K562 (cell line): Measurements from ENCODE around the gene VWF. TPM values are rescaled to one million over a fixed set of nuclear protein-coding genes. Genes with fewer than 3 reads are reported as not detected.

Source experiments
- ATAC-seq: fragments of 200-7000 bp; cut with Tn5 transposase; 3 replicates; pipeline ENCODE4 v1.9.1; 2020; ENCODE audit warnings: moderate library complexity
- BruUV-seq: library from RNA; stranded (reverse); fragments of 400-500 nt; replicated peaks from 2 replicates; lab custom pipeline; 2021; lab: Mats Ljungman, UMichigan
- CTCF ChIA-PET: fragments of 300-600 bp; formaldehyde crosslinking; extraction: SDS; loops from one replicate; lab custom pipeline; 2021; ENCODE audit warnings: low intra/inter-chr PET ratio; lab: Yijun Ruan, JAX
- POLR2A ChIA-PET: fragments of 300-600, 350-650 bp; sonication (Branson Sonifier 250); formaldehyde crosslinking; extraction: SDS; loops from one replicate; lab custom pipeline; 2021; ENCODE audit warnings: antibody characterized with exemption, inconsistent platforms; lab: Yijun Ruan, JAX
- DNase-seq, 4 experiments: peaks; one replicate each; pipeline versions ENCODE4 v3.0.0 to v3.0.0-alpha.2; 2011 to 2018; ENCODE audit warnings: low spot score in 3 of 4, mixed read lengths in 3 of 4; ENCODE audit errors: extremely low read depth in 1 of 4
- FAIRE-seq: peaks from 2 replicates; lab custom pipeline; 2011; peaks lifted over from hg19 to GRCh38; lab: Jason Lieb, UNC
- H2AFZ ChIP-seq: 2 replicates; pipeline ENCODE4 v1.6.0; 2011; ENCODE audit warnings: low read depth, low read length, control low read depth, inconsistent platforms
- H3K27ac ChIP-seq: fragments of 200-600 bp; 3 replicates; pipeline ENCODE4 v1.8.0; 2011; ENCODE audit warnings: low read depth, mild to moderate bottlenecking, control low read depth, inconsistent platforms, low read length, moderate library complexity, mixed read lengths; ENCODE audit errors: extremely low read depth
- H3K27me3 ChIP-seq, 2 experiments: fragments of 300-600 bp in 1 of 2; 2 replicates in 1 of 2; 3 replicates in 1 of 2; pipeline versions ENCODE4 v1.6.0 to v1.8.0; 2011; ENCODE audit warnings: inconsistent platforms in 2 of 2, low read length in 2 of 2, mild to moderate bottlenecking in 1 of 2, mixed read lengths in 1 of 2, moderate library complexity in 1 of 2; ENCODE audit not compliant: control insufficient read depth in 2 of 2, insufficient read depth in 2 of 2
- H3K36me3 ChIP-seq: fragments of 300-600 bp; 3 replicates; pipeline ENCODE4 v1.8.0; 2011; ENCODE audit warnings: mild to moderate bottlenecking, low read length, inconsistent platforms; ENCODE audit not compliant: control insufficient read depth, insufficient read depth
- H3K4me1 ChIP-seq, 2 experiments: fragments of 200-600 bp in 1 of 2; replicated peaks in 1 of 2; 2 replicates in 1 of 2; 3 replicates in 1 of 2; pipeline versions ENCODE4 v1.5.1 to v1.8.0; 2011; ENCODE audit warnings: inconsistent platforms in 2 of 2, low read length in 2 of 2, mild to moderate bottlenecking in 1 of 2, mixed read lengths in 1 of 2, moderate library complexity in 1 of 2; ENCODE audit not compliant: control insufficient read depth in 2 of 2, insufficient read depth in 2 of 2
- H3K4me2 ChIP-seq: 2 replicates; pipeline ENCODE4 v1.6.1; 2011; ENCODE audit warnings: low read length, control low read depth, inconsistent platforms, mixed read lengths; ENCODE audit not compliant: insufficient read depth
- H3K4me3 ChIP-seq: fragments of 200-600 bp; sonication (generic), shearing (Covaris generic); 2 replicates; pipeline ENCODE4 v1.5.1; 2016; ENCODE audit warnings: control low read depth, inconsistent platforms
- H3K79me2 ChIP-seq: fragments of 200-600 bp; 3 replicates; pipeline ENCODE4 v1.8.0; 2011; ENCODE audit warnings: low read length, inconsistent platforms; ENCODE audit not compliant: control insufficient read depth, insufficient read depth
- H3K9ac ChIP-seq, 2 experiments: 2 replicates each; pipeline versions ENCODE4 v1.6.0 to v1.6.1; 2011; ENCODE audit warnings: low read depth in 2 of 2, low read length in 2 of 2, control low read depth in 1 of 2, inconsistent platforms in 1 of 2, mild to moderate bottlenecking in 1 of 2, mixed read lengths in 1 of 2; ENCODE audit not compliant: insufficient read depth in 1 of 2
- H3K9me1 ChIP-seq: one replicate; pipeline ENCODE4 v1.6.0; 2011; ENCODE audit warnings: inconsistent platforms, mild to moderate bottlenecking, low read length, moderate library complexity; ENCODE audit not compliant: control insufficient read depth, insufficient read depth
- H3K9me3 ChIP-seq: replicated peaks from 2 replicates; pipeline ENCODE4 v1.5.1; 2011; ENCODE audit warnings: low read depth, low read length, inconsistent platforms; ENCODE audit not compliant: control insufficient read depth, insufficient read depth
- H4K20me1 ChIP-seq: replicated peaks from 2 replicates; pipeline ENCODE4 v1.6.1; 2011; ENCODE audit warnings: low read length, inconsistent platforms, mixed read lengths; ENCODE audit not compliant: control insufficient read depth, insufficient read depth
- CBX8 ChIP-seq: fragments of 200-600 bp; sonication (generic); IDR thresholded peaks from 2 replicates; pipeline ENCODE4 v1.6.1; 2012; ENCODE audit warnings: borderline replicate concordance, mixed run types, low read depth, mild to moderate bottlenecking, moderate library complexity, mixed read lengths, low read length, control low read depth, inconsistent platforms; ENCODE audit not compliant: poor library complexity, severe bottlenecking; ENCODE audit errors: extremely low read depth
- CCNT2 ChIP-seq: IDR thresholded peaks from 2 replicates; pipeline ENCODE4 v1.6.1; 2011; ENCODE audit warnings: borderline replicate concordance, low read depth, mild to moderate bottlenecking, moderate library complexity, mixed read lengths, low read length; ENCODE audit not compliant: insufficient read length; ENCODE audit errors: extremely low read depth
- CREB1 ChIP-seq, 2 experiments: sonication (generic) in 1 of 2; formaldehyde crosslinking in 1 of 2; IDR thresholded peaks; 2 replicates each; pipeline versions ENCODE4 v1.6.1 to v1.8.0; 2012 to 2022; ENCODE audit warnings: inconsistent platforms in 1 of 2, mild to moderate bottlenecking in 1 of 2, missing genetic modification reagents in 1 of 2, moderate library complexity in 1 of 2
- DMBX1 ChIP-seq: fragments of 250-450 bp; sonication (Bioruptor Pico); IDR thresholded peaks from 2 replicates; pipeline ENCODE4 v1.8.0; 2022; ENCODE audit warnings: inconsistent platforms, mild to moderate bottlenecking, moderate library complexity, borderline replicate concordance
- FOXJ2 ChIP-seq: fragments of 200-800 bp; sonication (Bioruptor generic); IDR thresholded peaks from 2 replicates; pipeline ENCODE4 v1.6.1; 2016; ENCODE audit warnings: missing genetic modification characterization, missing compliant biosample characterization
- HIVEP1 ChIP-seq: fragments of 250-450 bp; sonication (Bioruptor Pico); IDR thresholded peaks from 2 replicates; pipeline ENCODE4 v1.4.0; 2020; ENCODE audit warnings: mild to moderate bottlenecking
- IFI16 ChIP-seq: fragments of 250-450 bp; sonication (Bioruptor Pico); IDR thresholded peaks from 2 replicates; pipeline ENCODE4 v2.1.2; 2022; ENCODE audit warnings: mild to moderate bottlenecking, inconsistent platforms
- KDM4B ChIP-seq, 2 experiments: fragments of 450-650 bp in 1 of 2; sonication (generic) in 1 of 2; IDR thresholded peaks; 2 replicates each; pipeline ENCODE4 v1.6.1; 2016 to 2017; ENCODE audit warnings: borderline replicate concordance in 2 of 2, antibody characterized with exemption in 1 of 2, low read depth in 1 of 2, mild to moderate bottlenecking in 1 of 2
- KLF1 ChIP-seq: fragments of 450-650 bp; IDR thresholded peaks from 2 replicates; pipeline ENCODE4 v1.6.1; 2016; ENCODE audit warnings: missing genetic modification characterization, missing compliant biosample characterization
- NBN ChIP-seq: fragments of 450-650 bp; IDR thresholded peaks from 2 replicates; pipeline ENCODE4 v1.6.1; 2016; ENCODE audit warnings: low read depth, mild to moderate bottlenecking
- NCOA6 ChIP-seq: fragments of 450-650 bp; IDR thresholded peaks from 2 replicates; pipeline ENCODE4 v1.6.1; 2017; ENCODE audit warnings: mild to moderate bottlenecking
- NEUROD1 ChIP-seq: fragments of 150-350 bp; IDR thresholded peaks from 2 replicates; pipeline ENCODE4 v1.6.1; 2014; ENCODE audit warnings: borderline replicate concordance, low read length, low read depth; ENCODE audit not compliant: partially characterized antibody
- NFIX ChIP-seq: fragments of 250-450 bp; sonication (Bioruptor Pico); IDR thresholded peaks from 2 replicates; pipeline ENCODE4 v1.4.0; 2020; ENCODE audit warnings: low read depth, mild to moderate bottlenecking, moderate library complexity
- RAD21 ChIP-seq, 2 experiments: fragments of 250-450 bp in 1 of 2; fragments of 450-650 bp in 1 of 2; sonication (Bioruptor Pico) in 1 of 2; formaldehyde crosslinking in 1 of 2; IDR thresholded peaks in 1 of 2; conservative IDR thresholded peaks in 1 of 2; 2 replicates each; pipeline versions ENCODE4 v1.4.0 to v1.8.0; 2020 to 2022; ENCODE audit warnings: mild to moderate bottlenecking in 2 of 2, moderate library complexity in 1 of 2
- SMARCE1 ChIP-seq: fragments of 450-650 bp; IDR thresholded peaks from 2 replicates; pipeline ENCODE4 v1.7.1; 2016; ENCODE audit warnings: mild to moderate bottlenecking
- SP1 ChIP-seq: sonication (generic); formaldehyde crosslinking; IDR thresholded peaks from 2 replicates; pipeline ENCODE4 v1.8.1; 2022; ENCODE audit warnings: mild to moderate bottlenecking, missing genetic modification reagents
- TAF1 ChIP-seq: IDR thresholded peaks from 2 replicates; pipeline ENCODE4 v1.6.1; 2011; ENCODE audit warnings: mild to moderate bottlenecking, low read length, moderate library complexity; ENCODE audit not compliant: insufficient read depth, control insufficient read depth, severe bottlenecking; ENCODE audit errors: extremely low read depth
- TFAM ChIP-seq: fragments of 250-450 bp; sonication (Bioruptor Pico); conservative IDR thresholded peaks from 2 replicates; pipeline ENCODE4 v1.5.0; 2021; ENCODE audit warnings: mild to moderate bottlenecking, moderate library complexity
- THAP12 ChIP-seq: fragments of 250-450 bp; sonication (Bioruptor Pico); IDR thresholded peaks from 2 replicates; pipeline ENCODE4 v1.9.0; 2021; ENCODE audit warnings: mild to moderate bottlenecking, inconsistent platforms
- ZNF445 ChIP-seq: fragments of 250-450 bp; sonication (Bioruptor Pico); IDR thresholded peaks from 2 replicates; pipeline ENCODE4 v1.4.0; 2020; ENCODE audit warnings: low read depth, mild to moderate bottlenecking, moderate library complexity
- WGBS: fragments of 100-300 bp; shearing (Covaris generic); methylation state at CpG from one replicate; pipeline ENCODE4 v1.1.6; 2016; ENCODE audit warnings: low coverage, mixed read lengths; ENCODE audit not compliant: insufficient coverage; ENCODE audit errors: missing lambda C conversion rate; 5-methylcytosine and 5-hydroxymethylcytosine counted together
- in situ Hi-C: fragments of 300-500 bp; cut with MboI; formaldehyde crosslinking; loops from 4 replicates; pipeline ENCODE4 v1.15.0; 2018; ENCODE audit warnings: inconsistent platforms, mixed read lengths
- intact Hi-C: fragments of 100-400 bp; cut with micrococcal nuclease; formaldehyde crosslinking; loops from 2 replicates; pipeline ENCODE4 v1.14.2; 2022
- polyA plus RNA-seq, 8 experiments: library from polyadenylated mRNA; depleted of rRNA in 4 of 8; stranded (reverse) in 5 of 8; unstranded in 3 of 8; fragments of >200 nt; fragmentation: Nextera tagmentation in 2 of 8; fragmentation: Illumina TruSeq in 1 of 8; extraction: Ambion mirVana in 2 of 8; extraction: Trizol in 1 of 8; gene quantifications; 2 replicates each; pipeline versions ENCODE4 v1.2.1 to v1.2.3, GENCODE V29; 2011 to 2014; ENCODE audit warnings: inconsistent platforms in 1 of 8, missing spikeins in 1 of 8
- total RNA-seq, 7 experiments: library from RNA; depleted of rRNA in 6 of 7; stranded (reverse); fragments of >200 nt in 6 of 7; fragmentation: Illumina TruSeq in 2 of 7; extraction: Trizol in 2 of 7; gene quantifications; 2 replicates each; pipeline versions ENCODE4 v1.2.1 to v1.2.3, GENCODE V29; 2011 to 2021; ENCODE audit warnings: low replicate concordance in 1 of 7

Gene VWF
- total and polyA plus RNA-seq, 9 of the 15 experiments (the other 6 are each of a cell fraction or from before 2014, with no cell fraction given), result 0.53 TPM; not detected in 8

GRCh38 chr12:6148061-6148460, 23.6 kb upstream of the VWF start (continued):
- TF ChIP-seq THAP12, result no peak
- TF ChIP-seq NCOA6, result no peak
- no peak for TF ChIP-seq FOXJ2 (tag)
- TF ChIP-seq KDM4B (IDR thresholded peaks at IDR 0.05; ENCODE audit: borderline replicate concordance in 2 of 2, low read depth in 1 of 2), result no peak
- no peak for TF ChIP-seq CCNT2
- TF ChIP-seq RAD21 (CRISPR knock-in tag; conservative IDR thresholded peaks at IDR 0.05 in 1 of 2, IDR thresholded peaks at IDR 0.05 in 1 of 2), result no peak
- TF ChIP-seq SMARCE1, result no peak

- Histone ChIP-seq H3K4me1 (peaks cover 0 to 1% of the 10 kb centered on the region in 2 experiments; a peak in 1 of 5 replicates), H3K4me2 (no peak overlapping the region), H3K9me1 (no peaks in the 10 kb centered on the region), H3K36me3 (no peaks in the 10 kb centered on the region), H3K4me3 (no peak overlapping the region), H3K9me3 (no peaks in the 10 kb centered on the region), H3K27me3 (no peaks in the 10 kb centered on the region), H3K79me2 (no peaks in the 10 kb centered on the region), H3K9ac (no peak overlapping the region), H4K20me1 (no peaks in the 10 kb centered on the region), H3K27ac (no peak overlapping the region), H2AFZ (peak overlapping the region; percentile 68; the same call in 1 of the 2 replicates)
- no peak for TF ChIP-seq TFAM (CRISPR knock-in tag)
- TF ChIP-seq NBN, result no peak
- TF ChIP-seq ZNF445 (CRISPR knock-in tag), result no peak
- TF ChIP-seq SP1 (CRISPR knock-in tag), result no peak
- TF ChIP-seq HIVEP1, result no peak
- no peak for TF ChIP-seq IFI16 (CRISPR knock-in tag)
- no peak for TF ChIP-seq CBX8
- TF ChIP-seq NEUROD1, result no peak
- no peak for TF ChIP-seq NFIX (CRISPR knock-in tag)
- no peak for TF ChIP-seq TAF1
- TF ChIP-seq CREB1 (IDR thresholded peaks at IDR 0.05), result no peak
- TF ChIP-seq CREB1 (CRISPR knock-in tag; IDR thresholded peaks at IDR 0.05), result no peak
- no peak for TF ChIP-seq KLF1
- TF ChIP-seq DMBX1, result no peak
- no peak for FAIRE-seq
- no peak for ATAC-seq
- ChIA-PET POLR2A (no interaction called here), CTCF (no interaction called here)
- DNase-seq, result no peak
- in situ Hi-C loops, result no loop called here
- intact Hi-C loops, result no loop called here
- WGBS, result 42% methylated on average over 3 of the region's 5 CpGs
- BruUV-seq, result no TSS peak
Observed at GRCh38 chr12:6146951-6147350, 22.5 kb upstream of the VWF start.
